CD4-positive, alpha-beta T cell treated with Interleukin-6 at 100 ng/mL for 8 hours (primary cell): ENCODE results near the gene CALN1.
"Not testable (repeated sequence)": the region's sequence is repeated elsewhere in the genome, so short reads cannot be mapped to it uniquely, and the experiment has no call there.

Source experiments
- DNase-seq: peaks from one replicate; pipeline ENCODE4 v3.0.0-alpha.2; 2020; ENCODE audit warnings: mixed read lengths, low spot score

Gene CALN1

GRCh38 chr7:71860572-71860971 is 551.6 kb downstream of the CALN1 start:
- DNase-seq: no peak

GRCh38 chr7:71857338-71857737 is 554.8 kb downstream of the CALN1 start:
- DNase-seq: no peak

- DNase-seq: no peak
Observed at GRCh38 chr7:71854546-71855397, 557.4 kb downstream of the CALN1 start.

- no peak for DNase-seq
Observed at GRCh38 chr7:71851776-71852498, 560.2 kb downstream of the CALN1 start.

GRCh38 chr7:71846160-71846559 is 566.0 kb downstream of the CALN1 start:
- DNase-seq: no peak

GRCh38 chr7:71843676-71844075 is 568.5 kb downstream of the CALN1 start:
- no peak for DNase-seq

GRCh38 chr7:71842786-71843185 is 569.4 kb downstream of the CALN1 start:
- no peak for DNase-seq

- no peak for DNase-seq
Observed at GRCh38 chr7:71842381-71842780, 569.8 kb downstream of the CALN1 start.

- DNase-seq: no peak
Observed at GRCh38 chr7:71835056-71835455, 577.1 kb downstream of the CALN1 start.

- DNase-seq: no peak
Observed at GRCh38 chr7:71829515-71829914, 582.6 kb downstream of the CALN1 start.

- DNase-seq: no peak
Observed at GRCh38 chr7:71828361-71828760, 583.8 kb downstream of the CALN1 start.

- DNase-seq: no peak
Observed at GRCh38 chr7:71826141-71826540, 586.0 kb downstream of the CALN1 start.

GRCh38 chr7:71824006-71824760 is 588.0 kb downstream of the CALN1 start:
- no peak for DNase-seq

- not testable (repeated sequence) for DNase-seq
Observed at GRCh38 chr7:71822406-71822805, 589.7 kb downstream of the CALN1 start.

- no peak for DNase-seq
Observed at GRCh38 chr7:71817916-71818315, 594.2 kb downstream of the CALN1 start.

GRCh38 chr7:71808115-71808514 is 604.0 kb downstream of the CALN1 start:
- DNase-seq: no peak

GRCh38 chr7:71804256-71804655 is 607.9 kb downstream of the CALN1 start:
- DNase-seq: no peak

- DNase-seq: no peak
Observed at GRCh38 chr7:71801976-71802375, 610.2 kb downstream of the CALN1 start.

- DNase-seq: no peak
Observed at GRCh38 chr7:71800321-71800720, 611.8 kb downstream of the CALN1 start.

GRCh38 chr7:71795410-71795809 is 616.7 kb downstream of the CALN1 start:
- no peak for DNase-seq

GRCh38 chr7:71793251-71793650 is 618.9 kb downstream of the CALN1 start:
- DNase-seq: no peak

GRCh38 chr7:71787513-71787912 is 624.6 kb downstream of the CALN1 start:
- DNase-seq: no peak

GRCh38 chr7:71785216-71785615 is 626.9 kb downstream of the CALN1 start:
- no peak for DNase-seq
